SIG-M5 (cell line): ENCODE measurements around the gene PVR.
"Not testable (repeated sequence)": the region's sequence is repeated elsewhere in the genome, so short reads cannot be mapped to it uniquely, and the experiment has no call there.

Experiments used
- DNase-seq: peaks from one replicate; lab custom pipeline; 2025; lab: John Stamatoyannopoulos, UW

PVR gene

DNA sequence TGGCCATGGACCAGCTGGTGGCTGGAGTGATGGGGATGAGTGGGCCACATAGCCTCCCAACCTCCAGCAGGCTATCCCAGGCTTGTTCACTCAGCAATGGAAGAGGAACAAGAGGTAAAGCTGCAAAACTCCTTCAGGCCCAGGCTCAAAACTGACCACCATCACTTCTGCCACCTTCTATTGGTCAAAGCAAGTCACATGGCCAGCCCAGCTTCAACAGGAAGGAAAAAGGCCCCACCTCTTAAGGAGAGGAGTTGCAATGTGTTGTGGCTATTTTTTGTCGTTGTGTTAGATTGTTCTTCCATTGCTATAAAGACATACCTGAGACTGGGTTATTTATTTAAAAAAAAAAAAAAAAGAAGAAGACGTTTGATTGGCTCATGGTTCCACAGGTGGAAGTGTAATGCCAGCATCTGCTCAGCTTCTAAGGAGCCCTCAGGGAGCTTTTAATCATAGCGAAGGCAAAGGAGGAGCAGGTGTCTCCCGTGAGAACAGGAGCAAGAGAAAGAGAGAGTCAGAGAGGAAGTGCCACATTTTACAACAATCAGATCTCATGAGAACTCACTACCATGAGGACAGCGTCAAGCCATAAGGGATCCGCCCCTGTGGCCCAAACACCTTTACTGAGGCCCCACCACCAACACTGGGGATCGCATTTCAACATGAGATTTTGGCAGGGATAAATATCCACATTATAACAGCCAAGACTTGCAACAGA is 24.9 kb upstream of the PVR start:
- DNase-seq: no peak

DNA sequence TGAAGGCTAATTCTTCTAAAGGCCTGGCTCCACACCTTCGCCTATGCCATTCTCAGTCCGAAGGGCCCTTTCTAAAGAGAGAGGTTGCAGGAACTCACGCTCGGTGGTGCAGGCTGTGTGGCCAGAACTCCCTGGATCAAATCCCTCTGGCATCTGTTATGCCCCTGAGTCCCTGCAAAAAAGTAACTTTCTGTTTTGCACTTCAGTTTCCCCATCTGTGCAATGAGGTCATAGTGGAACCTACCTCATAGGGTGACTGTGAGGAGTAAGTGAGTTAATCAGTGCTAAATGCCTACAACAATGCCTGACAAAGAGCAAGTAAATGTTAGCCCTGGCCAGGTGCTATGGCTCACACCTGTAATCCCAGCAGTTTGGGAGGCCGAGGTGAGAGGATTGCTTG is 23.0 kb upstream of the PVR start:
- no peak for DNase-seq

DNA sequence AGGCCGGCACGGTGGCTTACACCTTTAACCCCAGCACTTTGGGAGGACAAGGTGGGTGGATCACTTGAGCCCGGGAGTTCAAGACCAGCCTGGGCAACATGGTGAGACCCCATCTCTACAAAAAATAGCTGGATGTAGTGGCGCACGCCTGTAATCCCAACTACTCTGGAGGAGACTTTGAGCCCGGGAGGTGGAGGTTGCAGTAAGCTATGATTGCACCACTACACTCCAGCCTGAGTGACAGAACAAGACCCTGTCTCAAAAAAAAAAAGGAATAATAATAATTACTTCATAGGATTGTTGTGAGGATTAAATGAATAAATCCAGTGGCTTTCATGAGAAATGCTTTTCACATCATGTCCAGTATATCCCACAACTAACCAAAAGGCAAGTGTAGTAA is 22.3 kb upstream of the PVR start:
- no peak for DNase-seq

DNA sequence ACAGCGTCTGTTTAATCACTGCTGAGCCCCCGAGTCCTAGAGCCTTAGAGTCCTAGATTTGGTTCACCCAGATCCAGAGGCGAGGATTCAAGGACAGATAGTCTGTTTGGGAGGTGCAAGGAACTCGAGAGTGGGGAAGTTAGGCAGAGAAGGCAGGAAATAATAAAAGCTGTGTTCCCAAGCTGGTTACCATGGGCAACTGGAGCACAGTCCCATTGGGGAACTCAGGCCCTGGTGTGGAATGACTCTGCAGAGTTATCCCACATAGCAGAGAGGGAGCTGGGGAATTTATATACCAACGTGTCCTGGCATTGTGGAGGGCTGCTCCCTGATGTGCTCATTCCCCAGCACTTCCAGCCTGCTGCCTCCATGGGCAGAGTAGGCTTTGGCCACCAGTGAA is 20.6 kb upstream of the PVR start:
- no peak for DNase-seq

DNA sequence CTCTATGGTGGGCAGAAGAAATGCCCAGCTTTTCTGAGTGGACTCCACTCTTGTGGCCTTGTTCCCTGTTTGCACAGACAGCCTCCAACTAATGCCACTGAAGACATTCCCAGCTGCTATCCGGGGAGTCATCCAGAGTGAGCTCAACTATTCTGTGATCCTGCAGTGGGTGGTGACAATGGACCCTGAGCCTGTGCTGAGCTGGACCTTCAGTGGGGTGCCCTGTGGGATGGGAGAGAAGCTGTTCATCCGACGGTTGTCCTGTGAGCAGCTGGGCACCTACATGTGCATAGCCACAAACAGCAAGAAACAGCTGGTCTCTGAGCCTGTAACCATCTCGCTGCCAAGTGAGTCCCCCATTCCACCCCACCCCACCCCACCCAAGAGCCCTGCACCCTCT is 20.1 kb upstream of the PVR start:
- no peak for DNase-seq

DNA sequence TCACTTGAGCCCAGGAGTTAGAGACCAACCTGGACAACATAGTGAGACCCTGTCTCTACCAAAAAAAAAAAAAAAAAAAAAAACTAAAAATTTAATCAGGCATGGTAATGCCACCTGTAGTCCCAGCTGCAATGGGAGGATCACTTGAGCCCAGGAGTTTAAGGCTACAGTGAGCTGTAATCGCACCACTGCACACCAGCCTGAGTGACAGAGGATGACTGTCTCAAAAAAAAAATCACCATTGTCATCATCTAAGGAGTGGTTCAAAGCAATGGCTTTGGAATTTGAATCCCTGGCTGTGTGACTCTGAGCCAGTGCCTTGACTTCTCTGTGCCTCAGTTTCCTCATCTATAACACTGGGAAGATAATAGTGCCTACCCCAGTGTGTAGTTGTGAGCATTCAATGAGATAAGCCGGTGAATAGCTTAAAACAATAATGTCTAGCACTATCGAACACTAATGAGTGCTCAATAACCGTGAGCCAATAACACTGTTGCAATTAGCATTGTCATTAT is 18.8 kb upstream of the PVR start:
- DNase-seq: no peak

DNA sequence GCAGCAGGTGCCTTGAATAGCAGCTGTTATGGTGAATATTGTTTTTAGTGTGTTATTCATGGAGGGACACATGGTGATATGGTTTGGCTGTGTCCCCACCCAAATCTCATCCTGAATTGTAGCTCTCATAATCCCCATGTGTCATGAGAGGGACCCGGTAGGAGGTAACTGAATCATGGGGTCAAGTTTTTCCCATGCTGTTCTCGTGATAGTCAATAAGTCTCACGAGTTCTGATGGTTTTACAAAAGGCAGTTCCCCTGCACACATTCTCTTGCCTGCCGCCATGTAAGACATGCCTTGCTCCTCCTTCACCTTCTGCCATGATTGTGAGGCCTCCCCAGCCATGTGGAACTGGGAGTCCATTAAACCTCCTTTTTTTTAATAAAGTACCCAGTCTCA is 18.1 kb upstream of the PVR start:
- not testable (repeated sequence) for DNase-seq

DNA sequence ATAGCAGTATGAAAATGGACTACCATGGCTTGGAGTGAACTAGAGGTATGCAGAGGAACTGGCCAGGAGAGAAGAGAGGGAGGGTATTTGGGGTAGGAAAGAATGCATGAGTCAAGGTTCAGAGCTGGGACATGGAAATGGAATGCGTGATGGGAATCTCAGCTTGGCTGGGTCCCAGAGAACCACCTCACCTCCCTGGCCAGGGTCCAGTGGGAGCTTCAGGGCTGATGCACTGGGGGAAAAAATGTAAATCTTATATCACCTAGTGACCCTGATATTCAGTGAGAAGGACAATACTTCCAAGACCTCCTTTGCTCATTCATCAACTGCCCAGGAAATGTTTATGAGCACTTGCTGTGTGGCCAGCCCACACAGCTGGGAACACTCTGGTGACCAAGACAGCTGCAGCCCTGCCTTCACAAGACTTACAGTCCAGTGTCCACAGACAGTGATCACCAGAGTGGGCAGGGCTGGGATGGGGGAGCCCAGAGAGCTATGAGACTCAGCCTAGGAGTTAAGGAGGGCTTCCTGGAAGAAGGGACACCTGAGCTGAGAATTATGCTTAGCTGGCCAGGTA is 17.6 kb upstream of the PVR start:
- no peak for DNase-seq

DNA sequence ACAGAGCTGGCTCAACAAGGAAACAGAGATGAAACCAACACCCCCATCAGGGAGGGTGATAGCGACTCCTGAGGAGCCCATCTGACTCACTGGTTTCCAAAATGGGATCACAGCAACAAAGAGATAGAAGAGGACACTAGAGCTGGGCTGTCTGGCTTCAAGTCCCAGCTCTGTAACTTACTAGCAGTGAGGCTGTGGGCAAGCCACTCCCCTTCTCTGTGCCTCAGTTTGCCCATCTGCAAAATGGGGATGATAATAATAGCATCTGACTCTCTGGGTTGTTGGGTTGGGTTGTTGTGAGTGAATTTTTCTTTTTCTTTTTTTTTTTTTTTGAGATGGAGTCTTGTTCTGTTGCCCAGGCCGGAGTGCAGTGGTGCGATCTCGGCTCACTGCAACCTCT is 16.1 kb upstream of the PVR start:
- DNase-seq: no peak

DNA sequence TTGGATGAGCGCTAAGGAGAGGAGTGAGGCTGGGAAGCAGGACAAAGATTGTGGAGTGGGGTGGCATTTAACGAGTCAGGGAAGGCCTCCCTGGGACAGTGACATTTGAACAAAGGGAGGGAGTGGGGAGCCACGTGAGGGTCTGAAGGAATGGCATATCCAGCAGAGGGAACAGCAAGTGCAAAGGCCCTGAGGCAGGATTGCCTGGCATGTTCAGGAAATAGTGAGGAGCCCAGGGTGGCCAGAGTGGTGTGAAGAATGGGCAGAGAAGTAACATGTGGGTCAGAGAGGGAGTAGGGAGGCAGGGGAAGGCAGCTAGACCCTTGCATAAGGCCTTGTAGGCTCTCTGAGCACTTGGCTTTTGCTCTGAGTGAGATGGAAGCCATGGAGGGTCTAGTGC is 14.9 kb upstream of the PVR start:
- DNase-seq: no peak

DNA sequence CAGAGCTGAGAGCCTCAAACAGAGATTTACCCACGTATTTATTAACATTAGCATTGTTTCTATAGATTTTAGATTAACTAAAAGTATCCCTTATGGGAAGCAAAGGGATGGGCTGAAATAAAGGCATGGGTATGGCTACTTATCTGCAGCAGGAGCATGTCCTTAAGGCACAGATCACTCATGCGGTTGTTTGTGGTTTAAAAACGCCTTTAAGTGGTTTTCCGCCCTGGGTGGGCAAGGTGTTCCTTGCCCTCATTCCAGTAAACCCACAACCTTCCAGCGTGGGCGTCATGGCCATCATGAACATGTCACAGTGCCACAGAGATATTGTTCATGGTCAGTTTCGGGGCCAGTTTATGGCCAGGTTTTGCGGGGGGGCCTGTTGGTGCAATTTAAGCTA is 12.1 kb upstream of the PVR start:
- DNase-seq: not testable (repeated sequence)

DNA sequence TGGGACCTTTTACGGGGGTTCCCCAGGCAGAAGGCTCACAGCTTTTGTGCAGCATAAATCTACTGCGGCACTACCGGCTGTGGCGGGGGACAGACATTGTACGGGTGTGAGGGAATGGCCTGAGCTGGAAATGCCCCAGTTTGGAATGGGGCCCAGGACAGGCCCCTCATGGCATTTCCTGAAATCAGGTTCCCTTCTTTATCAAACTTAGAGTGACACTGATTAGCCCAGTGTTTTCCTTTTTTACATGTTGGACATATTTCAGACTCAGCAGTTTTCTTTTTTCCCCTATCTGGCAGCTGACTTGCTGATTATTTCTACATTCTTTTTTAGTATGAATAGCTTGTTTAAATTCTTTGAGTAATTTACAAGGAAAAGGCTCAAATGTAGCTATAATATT is 9.7 kb upstream of the PVR start:
- DNase-seq: not testable (repeated sequence)

DNA sequence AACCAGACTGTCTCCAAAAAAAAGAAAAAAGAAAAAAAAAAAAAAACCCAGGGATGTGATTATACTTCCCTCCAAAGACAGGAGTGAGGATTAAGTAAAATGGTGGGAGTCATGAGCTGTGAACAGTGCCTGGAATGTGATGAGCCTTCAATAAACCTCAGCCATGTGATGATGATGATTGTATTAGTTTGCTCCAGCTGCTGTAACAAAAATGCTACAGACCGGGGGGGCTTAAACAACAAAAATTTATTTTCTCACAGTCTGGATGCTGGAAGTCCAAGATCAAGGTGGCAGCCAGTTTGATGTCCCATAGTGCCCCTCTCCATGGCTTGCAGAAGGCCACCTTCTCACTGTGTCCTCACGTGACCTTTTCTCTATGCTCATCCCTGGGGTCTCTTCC is 8.9 kb upstream of the PVR start:
- DNase-seq: no peak

DNA sequence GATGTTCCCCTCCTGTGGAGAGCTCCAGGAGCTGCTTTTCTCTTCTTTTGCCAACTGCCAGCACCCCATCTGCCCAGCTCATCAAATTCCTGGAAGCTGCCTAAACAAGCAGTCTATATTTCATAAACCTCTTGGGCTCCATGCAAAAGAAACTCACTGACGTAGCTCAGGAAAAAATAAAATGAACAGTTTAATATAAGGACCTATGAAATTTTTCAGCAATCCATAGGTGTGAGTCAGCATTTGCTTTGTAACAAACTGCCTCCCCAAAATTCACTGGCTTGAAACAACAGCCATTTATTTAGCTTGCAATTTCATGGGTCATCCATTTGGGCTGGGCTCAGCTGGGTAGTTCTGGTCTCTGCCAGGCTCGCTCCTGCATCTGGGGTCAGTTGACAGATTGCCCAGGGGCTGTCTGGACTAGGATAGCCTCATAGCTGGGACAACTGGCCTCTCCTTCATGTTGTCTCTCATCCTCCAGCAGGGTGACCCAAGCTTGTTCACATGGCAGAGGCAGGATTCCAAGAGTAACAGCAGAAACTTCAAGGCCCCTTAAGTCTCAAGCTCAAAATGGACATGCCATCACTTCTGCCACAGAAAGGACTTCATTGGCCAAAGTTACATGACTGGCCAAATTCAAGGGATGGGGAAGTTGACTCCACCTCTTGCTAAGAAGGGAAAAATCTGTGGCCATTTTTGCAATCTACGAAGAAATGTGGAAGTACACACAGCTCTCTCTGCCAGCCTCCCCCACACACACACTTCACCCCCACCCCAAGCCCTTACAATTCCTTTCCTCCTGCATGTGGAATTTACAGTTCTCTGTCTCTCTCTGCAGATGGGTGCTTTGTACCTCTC is 7.9 kb upstream of the PVR start:
- no peak for DNase-seq

DNA sequence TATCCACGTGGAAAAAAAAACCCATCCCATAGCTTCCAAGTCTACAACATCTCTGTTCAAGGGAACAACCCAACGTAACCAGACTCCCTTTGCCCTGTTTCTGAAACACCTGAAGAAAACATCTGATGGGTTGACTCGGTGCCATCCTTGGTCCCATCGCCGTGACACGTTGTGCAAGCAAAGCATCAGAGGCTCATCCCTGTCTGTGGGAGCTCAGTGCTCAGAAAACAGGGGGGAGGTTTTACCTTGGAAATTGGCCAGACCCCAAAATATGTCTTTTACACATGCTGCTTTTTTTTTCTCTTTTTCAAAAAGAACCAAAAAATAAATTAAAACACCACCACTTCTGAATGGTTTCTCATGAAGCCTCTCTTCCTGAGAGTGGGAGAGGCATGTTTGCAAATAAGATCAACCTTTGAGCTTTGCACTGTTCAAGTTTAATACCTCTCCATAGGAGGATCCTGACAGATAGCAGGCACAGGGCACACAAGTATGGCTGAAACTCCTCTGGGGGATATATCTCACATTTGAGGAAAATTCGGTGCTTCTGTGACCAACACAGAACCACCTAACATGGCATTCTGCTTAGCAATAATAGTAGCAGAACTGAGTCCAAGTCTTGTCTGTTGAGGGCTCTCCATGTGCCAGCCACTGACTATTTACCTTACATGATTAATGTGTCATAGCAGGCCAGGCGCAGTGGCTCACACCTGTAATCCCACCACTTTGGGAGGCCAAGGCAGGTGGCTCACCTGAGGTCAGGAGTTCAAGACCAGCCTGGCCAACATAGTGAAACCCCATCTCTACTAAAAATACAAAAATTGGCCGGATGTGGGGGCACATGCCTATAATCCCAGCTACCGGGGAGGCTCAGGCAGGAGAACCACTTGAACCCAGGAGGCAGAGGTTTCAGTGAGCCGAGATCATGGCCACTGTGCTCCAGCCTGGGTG is 7.0 kb upstream of the PVR start:
- no peak for DNase-seq

DNA sequence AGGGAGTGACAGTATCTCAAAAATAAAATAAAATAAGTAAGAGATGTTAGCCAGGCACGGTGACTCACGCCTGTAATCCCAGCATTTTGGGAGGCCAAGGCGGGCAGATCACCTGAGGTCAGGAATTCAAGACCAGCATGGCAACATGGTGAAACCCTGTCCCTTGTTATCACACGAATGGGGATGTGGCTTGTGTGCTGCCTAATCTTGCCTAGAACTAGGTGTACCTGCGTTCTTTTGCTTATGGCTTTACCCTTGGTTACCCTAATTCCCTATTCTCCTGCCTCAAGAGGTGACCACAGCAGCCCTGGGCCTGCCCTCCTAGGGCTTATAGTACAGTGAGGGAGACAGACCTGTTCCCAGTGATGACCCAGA is 6.3 kb upstream of the PVR start:
- DNase-seq: no peak

DNA sequence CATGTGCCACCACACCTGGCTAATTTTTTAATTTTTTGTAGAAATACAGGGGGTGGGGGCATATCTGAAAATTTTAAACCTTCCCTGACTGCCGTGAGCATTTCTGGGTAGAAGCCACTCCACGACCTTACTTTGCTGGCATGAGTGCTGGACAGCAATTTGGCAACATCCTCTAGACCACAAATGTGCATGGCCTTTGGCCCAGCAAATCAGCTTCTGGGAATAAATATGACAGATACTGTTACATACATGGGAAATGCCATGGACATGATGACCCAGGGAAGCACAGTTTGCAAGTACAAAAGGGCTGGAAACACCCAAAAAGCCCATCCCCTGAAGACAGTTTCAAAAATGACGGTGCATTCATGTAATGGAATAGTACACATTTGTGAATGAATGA is 3.2 kb upstream of the PVR start:
- DNase-seq: no peak

DNA sequence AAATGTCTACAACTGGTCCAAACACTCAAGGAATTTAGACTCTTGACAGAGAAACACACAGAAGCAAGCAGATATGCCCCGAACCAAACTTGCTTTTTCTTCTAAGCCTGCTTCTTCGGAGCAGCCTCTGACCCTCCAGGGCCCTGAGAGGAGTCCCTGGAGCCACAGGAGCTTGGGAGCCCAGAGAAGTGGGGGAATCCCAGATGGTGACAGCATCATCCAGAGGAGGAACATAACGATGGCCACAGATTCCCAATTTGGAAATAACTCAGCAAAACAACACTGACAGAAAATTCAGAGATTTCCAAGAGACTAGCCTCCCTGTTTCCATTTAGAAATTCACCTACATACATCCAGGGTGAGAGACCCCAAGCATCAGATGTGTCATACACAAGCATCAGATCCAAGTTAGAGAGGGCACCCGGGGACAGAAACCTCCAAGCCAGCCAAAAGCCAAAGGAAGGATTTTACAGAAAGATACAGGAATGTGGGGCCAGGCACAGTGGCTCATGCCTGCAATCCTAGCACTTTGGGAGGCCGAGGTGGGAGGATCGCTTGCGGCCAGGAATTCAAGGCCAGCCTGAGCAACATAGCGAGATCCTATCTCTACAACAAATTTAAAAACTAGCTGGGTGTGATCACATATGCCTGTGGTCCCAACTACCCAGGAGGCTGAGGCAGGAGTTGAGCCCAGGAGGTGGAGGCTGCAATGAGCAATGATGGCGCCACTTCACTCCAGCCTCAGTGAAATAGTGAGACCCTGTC is 2.0 kb upstream of the PVR start:
- DNase-seq: no peak

DNA sequence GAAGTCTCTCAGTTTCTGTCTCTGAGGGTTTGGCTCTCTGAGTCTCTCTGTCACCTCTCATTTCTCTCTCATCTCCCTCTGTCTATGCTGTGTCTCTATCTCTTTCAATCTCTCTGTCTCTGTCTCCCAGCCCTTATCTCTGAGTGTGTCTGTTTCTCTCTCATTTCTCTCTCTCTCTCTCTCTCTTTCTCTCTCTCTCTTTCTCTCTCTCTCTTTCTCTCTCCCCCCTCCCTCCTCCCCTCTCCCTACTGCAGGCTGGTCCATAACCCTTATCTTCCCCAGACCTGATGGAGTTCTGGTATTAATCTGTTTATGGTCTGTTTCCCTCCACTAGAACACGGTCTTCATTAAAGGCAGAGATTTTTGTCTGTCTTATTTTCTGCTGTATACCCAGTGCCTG is 1.3 kb upstream of the PVR start:
- no peak for DNase-seq

DNA sequence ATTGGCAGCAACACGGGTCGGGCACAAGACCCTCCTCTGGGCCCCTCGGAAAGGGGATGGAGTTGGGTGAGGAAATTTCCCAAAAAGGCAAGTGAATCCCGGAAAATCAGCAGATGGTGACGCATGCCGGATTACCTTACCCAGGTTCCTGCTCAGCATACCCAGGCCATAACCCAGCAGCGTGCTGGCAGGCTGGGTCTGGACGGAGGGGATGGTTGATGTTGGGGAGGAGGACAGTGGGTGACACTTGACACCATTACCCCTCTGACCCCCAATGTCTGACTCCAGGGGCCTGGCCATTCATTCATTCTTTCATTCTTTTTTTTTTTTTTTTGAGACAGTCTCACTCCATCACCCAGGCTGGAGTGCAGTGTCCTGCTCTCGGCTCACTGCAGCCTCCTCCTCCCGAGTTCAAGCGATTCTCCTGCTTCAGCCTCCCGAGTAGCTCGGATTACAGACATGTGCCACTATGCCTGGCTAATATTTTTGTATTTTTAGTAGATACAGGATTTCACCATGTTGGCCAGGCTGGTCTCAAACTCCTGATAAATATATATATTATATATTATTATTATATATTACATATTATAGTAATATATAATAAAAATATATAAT is 799 bp downstream of the PVR start:
- DNase-seq: no peak
